K562 (cell line): Measurements from ENCODE around the gene RAB6A. TPM values are rescaled to one million over a fixed set of nuclear protein-coding genes. Genes with fewer than 3 reads are reported as not detected.

Experiments
- CBX3 ChIP-seq, 2 experiments: IDR thresholded peaks; 1 replicate in 1 of 2; 2 replicates in 1 of 2; pipeline ENCODE4 v1.6.1; 2012; ENCODE audit warnings: inconsistent platforms in 2 of 2, low read length in 2 of 2, borderline replicate concordance in 1 of 2, control low read depth in 1 of 2
- KDM1A ChIP-seq, 2 experiments: fragments of 450-650 bp; IDR thresholded peaks; 2 replicates each; pipeline ENCODE4 v1.6.1; 2016; ENCODE audit warnings: mild to moderate bottlenecking in 2 of 2
- KLF1 ChIP-seq: fragments of 450-650 bp; IDR thresholded peaks from 2 replicates; pipeline ENCODE4 v1.6.1; 2016; ENCODE audit warnings: missing genetic modification characterization, missing compliant biosample characterization
- MXI1 ChIP-seq: IDR thresholded peaks from 2 replicates; pipeline ENCODE4 v1.6.1; 2011; ENCODE audit warnings: low read depth, mild to moderate bottlenecking, improper control_type of control experiment, low read length
- PCBP1 ChIP-seq: fragments of 200-400 bp; formaldehyde crosslinking; IDR thresholded peaks from 2 replicates; pipeline ENCODE4 v1.6.1; 2018; ENCODE audit warnings: mild to moderate bottlenecking, low read depth, low read length; ENCODE audit not compliant: poor library complexity, severe bottlenecking
- ZNF695 ChIP-seq: fragments of 450-650 bp; formaldehyde crosslinking; IDR thresholded peaks from 2 replicates; pipeline ENCODE4 v1.4.0; 2020; ENCODE audit warnings: mild to moderate bottlenecking, moderate library complexity
- polyA plus RNA-seq, 8 experiments: library from polyadenylated mRNA; depleted of rRNA in 4 of 8; stranded (reverse) in 5 of 8; unstranded in 3 of 8; fragments of >200 nt; fragmentation: Nextera tagmentation in 2 of 8; fragmentation: Illumina TruSeq in 1 of 8; extraction: Ambion mirVana in 2 of 8; extraction: Trizol in 1 of 8; gene quantifications; 2 replicates each; pipeline versions ENCODE4 v1.2.1 to v1.2.3, GENCODE V29; 2011 to 2014; ENCODE audit warnings: inconsistent platforms in 1 of 8, missing spikeins in 1 of 8
- total RNA-seq, 7 experiments: library from RNA; depleted of rRNA in 6 of 7; stranded (reverse); fragments of >200 nt in 6 of 7; fragmentation: Illumina TruSeq in 2 of 7; extraction: Trizol in 2 of 7; gene quantifications; 2 replicates each; pipeline versions ENCODE4 v1.2.1 to v1.2.3, GENCODE V29; 2011 to 2021; ENCODE audit warnings: low replicate concordance in 1 of 7
- TF ChIP-seq, protein P1 (sequence below): fragments of 450-650 bp; IDR thresholded peaks from 2 replicates; pipeline ENCODE4 v1.6.1; 2016; ENCODE audit warnings: low read depth
- TF ChIP-seq, protein P2 (sequence below), 2 experiments: IDR thresholded peaks; 2 replicates each; pipeline ENCODE4 v1.6.1; 2012; ENCODE audit warnings: improper control_type of control experiment in 2 of 2, low read depth in 2 of 2, low read length in 2 of 2, borderline replicate concordance in 1 of 2
- TF ChIP-seq, protein P3 (sequence below): sonication (generic); formaldehyde crosslinking; IDR thresholded peaks from 2 replicates; pipeline ENCODE4 v1.8.1; 2023; ENCODE audit warnings: mild to moderate bottlenecking, missing genetic modification reagents

RAB6A gene
- total and polyA plus RNA-seq, 9 of the 15 experiments (the other 6 are each of a cell fraction or from before 2014, with no cell fraction given) = 14.0 to 95.3 (median 45.4) TPM

DNA sequence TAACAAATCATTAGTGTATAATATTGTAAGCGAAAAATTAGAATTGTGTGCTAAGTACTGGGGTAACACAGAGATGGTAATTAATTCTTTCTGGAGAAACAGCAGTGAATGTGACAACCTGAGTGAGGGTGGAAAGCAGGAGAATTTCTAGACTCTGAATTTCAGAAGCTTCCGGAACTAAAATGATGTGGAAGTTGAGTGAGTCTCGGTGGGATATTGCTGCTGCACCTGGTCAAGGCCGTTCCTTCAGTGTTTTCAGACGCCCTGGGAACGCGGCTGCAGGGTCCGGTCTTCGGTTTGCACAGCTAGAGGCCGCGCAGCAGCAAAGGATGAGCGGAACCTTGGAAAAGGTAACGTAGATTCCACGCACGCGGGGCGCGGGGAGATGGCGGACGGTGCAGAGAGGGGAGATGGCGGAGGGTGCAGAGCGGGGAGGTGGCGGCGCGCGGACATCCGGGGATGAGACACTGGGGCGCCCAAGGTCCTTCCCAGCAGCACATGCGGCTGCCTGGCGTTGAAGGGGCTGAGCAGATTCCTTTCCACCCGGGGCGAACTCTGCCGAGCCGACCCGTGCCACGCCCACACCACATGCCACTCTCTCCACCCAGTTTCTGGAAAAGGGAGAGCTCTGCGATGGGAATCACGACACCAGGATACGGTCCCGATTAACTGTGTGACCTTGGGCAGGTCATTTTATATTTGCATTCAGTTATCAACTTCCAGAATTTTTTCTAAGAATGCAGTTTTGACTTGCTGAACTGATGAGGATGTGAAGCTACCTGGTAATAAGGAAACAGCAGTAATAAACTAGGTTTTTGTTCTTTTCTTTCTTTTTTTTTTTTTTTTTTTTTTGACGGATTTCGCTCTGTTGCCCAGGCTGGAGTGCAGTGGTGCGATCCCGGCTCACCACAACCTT lies 27.0 kb upstream of the RAB6A start, which contains the start of gene MRPL48 (continued):
- TF ChIP-seq, protein P1, sequence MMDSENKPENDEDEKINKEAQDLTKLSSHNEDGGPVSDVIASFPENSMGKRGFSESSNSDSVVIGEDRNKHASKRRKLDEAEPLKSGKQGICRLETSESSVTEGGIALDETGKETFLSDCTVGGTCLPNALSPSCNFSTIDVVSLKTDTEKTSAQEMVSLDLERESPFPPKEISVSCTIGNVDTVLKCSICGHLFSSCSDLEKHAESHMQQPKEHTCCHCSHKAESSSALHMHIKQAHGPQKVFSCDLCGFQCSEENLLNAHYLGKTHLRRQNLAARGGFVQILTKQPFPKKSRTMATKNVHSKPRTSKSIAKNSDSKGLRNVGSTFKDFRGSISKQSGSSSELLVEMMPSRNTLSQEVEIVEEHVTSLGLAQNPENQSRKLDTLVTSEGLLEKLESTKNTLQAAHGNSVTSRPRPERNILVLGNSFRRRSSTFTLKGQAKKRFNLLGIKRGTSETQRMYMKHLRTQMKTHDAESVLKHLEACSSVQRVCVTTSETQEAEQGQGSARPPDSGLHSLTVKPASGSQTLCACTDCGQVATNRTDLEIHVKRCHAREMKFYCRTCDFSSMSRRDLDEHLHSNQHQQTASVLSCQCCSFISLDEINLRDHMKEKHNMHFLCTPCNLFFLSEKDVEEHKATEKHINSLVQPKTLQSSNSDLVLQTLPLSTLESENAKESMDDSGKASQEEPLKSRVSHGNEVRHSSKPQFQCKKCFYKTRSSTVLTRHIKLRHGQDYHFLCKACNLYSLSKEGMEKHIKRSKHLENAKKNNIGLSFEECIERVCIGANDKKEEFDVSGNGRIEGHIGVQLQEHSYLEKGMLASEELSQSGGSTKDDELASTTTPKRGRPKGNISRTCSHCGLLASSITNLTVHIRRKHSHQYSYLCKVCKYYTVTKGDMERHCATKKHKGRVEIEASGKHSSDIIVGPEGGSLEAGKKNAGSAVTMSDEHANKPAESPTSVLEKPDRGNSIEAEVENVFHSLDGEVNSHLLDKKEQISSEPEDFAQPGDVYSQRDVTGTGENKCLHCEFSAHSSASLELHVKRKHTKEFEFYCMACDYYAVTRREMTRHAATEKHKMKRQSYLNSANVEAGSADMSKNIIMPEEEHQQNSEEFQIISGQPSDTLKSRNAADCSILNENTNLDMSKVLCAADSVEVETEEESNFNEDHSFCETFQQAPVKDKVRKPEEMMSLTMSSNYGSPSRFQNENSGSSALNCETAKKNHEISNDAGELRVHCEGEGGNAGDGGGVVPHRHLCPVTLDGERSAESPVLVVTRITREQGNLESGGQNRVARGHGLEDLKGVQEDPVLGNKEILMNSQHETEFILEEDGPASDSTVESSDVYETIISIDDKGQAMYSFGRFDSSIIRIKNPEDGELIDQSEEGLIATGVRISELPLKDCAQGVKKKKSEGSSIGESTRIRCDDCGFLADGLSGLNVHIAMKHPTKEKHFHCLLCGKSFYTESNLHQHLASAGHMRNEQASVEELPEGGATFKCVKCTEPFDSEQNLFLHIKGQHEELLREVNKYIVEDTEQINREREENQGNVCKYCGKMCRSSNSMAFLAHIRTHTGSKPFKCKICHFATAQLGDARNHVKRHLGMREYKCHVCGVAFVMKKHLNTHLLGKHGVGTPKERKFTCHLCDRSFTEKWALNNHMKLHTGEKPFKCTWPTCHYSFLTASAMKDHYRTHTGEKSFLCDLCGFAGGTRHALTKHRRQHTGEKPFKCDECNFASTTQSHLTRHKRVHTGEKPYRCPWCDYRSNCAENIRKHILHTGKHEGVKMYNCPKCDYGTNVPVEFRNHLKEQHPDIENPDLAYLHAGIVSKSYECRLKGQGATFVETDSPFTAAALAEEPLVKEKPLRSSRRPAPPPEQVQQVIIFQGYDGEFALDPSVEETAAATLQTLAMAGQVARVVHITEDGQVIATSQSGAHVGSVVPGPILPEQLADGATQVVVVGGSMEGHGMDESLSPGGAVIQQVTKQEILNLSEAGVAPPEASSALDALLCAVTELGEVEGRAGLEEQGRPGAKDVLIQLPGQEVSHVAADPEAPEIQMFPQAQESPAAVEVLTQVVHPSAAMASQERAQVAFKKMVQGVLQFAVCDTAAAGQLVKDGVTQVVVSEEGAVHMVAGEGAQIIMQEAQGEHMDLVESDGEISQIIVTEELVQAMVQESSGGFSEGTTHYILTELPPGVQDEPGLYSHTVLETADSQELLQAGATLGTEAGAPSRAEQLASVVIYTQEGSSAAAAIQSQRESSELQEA = no peak
- peak; percentile 59; the same call in 1 of the 2 replicates for TF ChIP-seq KLF1 (tag)
- TF ChIP-seq, protein P2, sequence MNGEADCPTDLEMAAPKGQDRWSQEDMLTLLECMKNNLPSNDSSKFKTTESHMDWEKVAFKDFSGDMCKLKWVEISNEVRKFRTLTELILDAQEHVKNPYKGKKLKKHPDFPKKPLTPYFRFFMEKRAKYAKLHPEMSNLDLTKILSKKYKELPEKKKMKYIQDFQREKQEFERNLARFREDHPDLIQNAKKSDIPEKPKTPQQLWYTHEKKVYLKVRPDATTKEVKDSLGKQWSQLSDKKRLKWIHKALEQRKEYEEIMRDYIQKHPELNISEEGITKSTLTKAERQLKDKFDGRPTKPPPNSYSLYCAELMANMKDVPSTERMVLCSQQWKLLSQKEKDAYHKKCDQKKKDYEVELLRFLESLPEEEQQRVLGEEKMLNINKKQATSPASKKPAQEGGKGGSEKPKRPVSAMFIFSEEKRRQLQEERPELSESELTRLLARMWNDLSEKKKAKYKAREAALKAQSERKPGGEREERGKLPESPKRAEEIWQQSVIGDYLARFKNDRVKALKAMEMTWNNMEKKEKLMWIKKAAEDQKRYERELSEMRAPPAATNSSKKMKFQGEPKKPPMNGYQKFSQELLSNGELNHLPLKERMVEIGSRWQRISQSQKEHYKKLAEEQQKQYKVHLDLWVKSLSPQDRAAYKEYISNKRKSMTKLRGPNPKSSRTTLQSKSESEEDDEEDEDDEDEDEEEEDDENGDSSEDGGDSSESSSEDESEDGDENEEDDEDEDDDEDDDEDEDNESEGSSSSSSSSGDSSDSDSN (IDR thresholded peaks at IDR 0.05; ENCODE audit: borderline replicate concordance in 1 of 2, low read depth in 2 of 2, low read length in 2 of 2) = peak in 1 of 2 experiments; percentile 33; a peak in 1 of 4 replicates
- TF ChIP-seq, protein P3, sequence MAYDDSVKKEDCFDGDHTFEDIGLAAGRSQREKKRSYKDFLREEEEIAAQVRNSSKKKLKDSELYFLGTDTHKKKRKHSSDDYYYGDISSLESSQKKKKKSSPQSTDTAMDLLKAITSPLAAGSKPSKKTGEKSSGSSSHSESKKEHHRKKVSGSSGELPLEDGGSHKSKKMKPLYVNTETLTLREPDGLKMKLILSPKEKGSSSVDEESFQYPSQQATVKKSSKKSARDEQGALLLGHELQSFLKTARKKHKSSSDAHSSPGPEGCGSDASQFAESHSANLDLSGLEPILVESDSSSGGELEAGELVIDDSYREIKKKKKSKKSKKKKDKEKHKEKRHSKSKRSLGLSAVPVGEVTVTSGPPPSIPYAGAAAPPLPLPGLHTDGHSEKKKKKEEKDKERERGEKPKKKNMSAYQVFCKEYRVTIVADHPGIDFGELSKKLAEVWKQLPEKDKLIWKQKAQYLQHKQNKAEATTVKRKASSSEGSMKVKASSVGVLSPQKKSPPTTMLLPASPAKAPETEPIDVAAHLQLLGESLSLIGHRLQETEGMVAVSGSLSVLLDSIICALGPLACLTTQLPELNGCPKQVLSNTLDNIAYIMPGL = no peak; the same call in 1 of the 2 replicates
- TF ChIP-seq CBX3 (IDR thresholded peaks at IDR 0.05; ENCODE audit: borderline replicate concordance in 1 of 2, low read length in 2 of 2) = no peak; a peak in 1 of 3 replicates
- no peak for TF ChIP-seq PCBP1
- peak in 1 of 2 experiments; percentile 53; a peak in 2 of 4 replicates for TF ChIP-seq KDM1A (IDR thresholded peaks at IDR 0.05)
- peak; percentile 85 for TF ChIP-seq MXI1
- TF ChIP-seq ZNF695 (CRISPR knock-in tag) = no peak
